GM12892 (cell line): Measurements from ENCODE around the gene OR10T2.
"Not testable (repeated sequence)": the region's sequence is repeated elsewhere in the genome, so short reads cannot be mapped to it uniquely, and the experiment has no call there.

Source experiments
- DNase-seq: peaks from one replicate; pipeline ENCODE4 v3.0.0; 2011; ENCODE audit not compliant: insufficient read length
- FAIRE-seq: peaks from 2 replicates; lab custom pipeline; 2011; peaks lifted over from hg19 to GRCh38; lab: Jason Lieb, UNC
- POLR2A ChIP-seq: IDR thresholded peaks from 2 replicates; pipeline ENCODE4 v1.6.1; 2011; ENCODE audit warnings: low read depth, low read length, control low read depth
- POLR2AphosphoS5 ChIP-seq: IDR thresholded peaks from 2 replicates; pipeline ENCODE4 v1.6.1; 2011; ENCODE audit warnings: low read depth, low read length, control low read depth
- TAF1 ChIP-seq: IDR thresholded peaks from 2 replicates; pipeline ENCODE4 v1.6.1; 2011; ENCODE audit warnings: low read depth, mild to moderate bottlenecking, control low read depth, low read length, borderline replicate concordance

The OR10T2 gene

GRCh38 chr1:158391099-158391498 is 8.2 kb downstream of the OR10T2 start:
- FAIRE-seq (no peak), DNase-seq (no peak)
- TF ChIP-seq POLR2AphosphoS5 = no peak
- no peak for TF ChIP-seq TAF1
- no peak for TF ChIP-seq POLR2A

- TF ChIP-seq POLR2AphosphoS5 = no peak
- no peak for TF ChIP-seq TAF1
- TF ChIP-seq POLR2A = no peak
- FAIRE-seq = no peak
- DNase-seq = no peak
These were observed 8.9 kb downstream of the OR10T2 start for GRCh38 chr1:158390331-158390730.

- FAIRE-seq = no peak
These were observed 24.4 kb downstream of the OR10T2 start for GRCh38 chr1:158374860-158375259.

GRCh38 chr1:158374101-158374500 is 25.2 kb downstream of the OR10T2 start:
- FAIRE-seq, DNase-seq: not testable (repeated sequence)

More at GRCh38 chr1:158374860-158375259, 24.4 kb downstream of the OR10T2 start:
- TF ChIP-seq POLR2AphosphoS5 = no peak
- no peak for TF ChIP-seq POLR2A
- no peak for TF ChIP-seq TAF1
- DNase-seq = no peak

- no peak for DNase-seq
- FAIRE-seq = peak; percentile 64
These were observed 27.9 kb downstream of the OR10T2 start for GRCh38 chr1:158371188-158371953.

GRCh38 chr1:158366783-158367182 is 32.5 kb downstream of the OR10T2 start:
- no peak for DNase-seq
- no peak for TF ChIP-seq POLR2A
- TF ChIP-seq POLR2AphosphoS5 = no peak
- TF ChIP-seq TAF1 = no peak
- no peak for FAIRE-seq

More at GRCh38 chr1:158371188-158371953, 27.9 kb downstream of the OR10T2 start:
- TF ChIP-seq POLR2A (no peak), POLR2AphosphoS5 (no peak), TAF1 (no peak)

GRCh38 chr1:158362941-158363340 is 36.3 kb downstream of the OR10T2 start:
- TF ChIP-seq TAF1 (no peak), POLR2AphosphoS5 (no peak), POLR2A (no peak)
- DNase-seq (no peak), FAIRE-seq (no peak)

GRCh38 chr1:158362482-158362881 is 36.8 kb downstream of the OR10T2 start:
- TF ChIP-seq TAF1 = no peak
- TF ChIP-seq POLR2AphosphoS5 = no peak
- no peak for TF ChIP-seq POLR2A
- no peak for FAIRE-seq
- no peak for DNase-seq

GRCh38 chr1:158357441-158357840 is 41.8 kb downstream of the OR10T2 start:
- DNase-seq = no peak
- no peak for TF ChIP-seq POLR2AphosphoS5
- no peak for TF ChIP-seq TAF1
- no peak for TF ChIP-seq POLR2A
- no peak for FAIRE-seq

- TF ChIP-seq POLR2A = no peak
- no peak for TF ChIP-seq TAF1
- TF ChIP-seq POLR2AphosphoS5 = no peak
- no peak for FAIRE-seq
- DNase-seq = no peak
These were observed 42.6 kb downstream of the OR10T2 start for GRCh38 chr1:158356616-158357015.

- no peak for DNase-seq
- no peak for FAIRE-seq
- TF ChIP-seq POLR2A = no peak
- TF ChIP-seq TAF1 = no peak
- TF ChIP-seq POLR2AphosphoS5 = no peak
These were observed 43.4 kb downstream of the OR10T2 start for GRCh38 chr1:158355773-158356285.

GRCh38 chr1:158354255-158354654 is 45.0 kb downstream of the OR10T2 start:
- DNase-seq = no peak
- FAIRE-seq = no peak
- TF ChIP-seq TAF1 (no peak), POLR2AphosphoS5 (no peak), POLR2A (no peak)
